ENCODE measurements around the gene KIRREL3. TPM values are rescaled to one million over a fixed set of nuclear protein-coding genes. Genes with fewer than 3 reads are reported as not detected.

The KIRREL3 gene
- total and polyA plus RNA-seq, 5 donors: 0.74 to 1.2 (median 1.0) TPM

DNA sequence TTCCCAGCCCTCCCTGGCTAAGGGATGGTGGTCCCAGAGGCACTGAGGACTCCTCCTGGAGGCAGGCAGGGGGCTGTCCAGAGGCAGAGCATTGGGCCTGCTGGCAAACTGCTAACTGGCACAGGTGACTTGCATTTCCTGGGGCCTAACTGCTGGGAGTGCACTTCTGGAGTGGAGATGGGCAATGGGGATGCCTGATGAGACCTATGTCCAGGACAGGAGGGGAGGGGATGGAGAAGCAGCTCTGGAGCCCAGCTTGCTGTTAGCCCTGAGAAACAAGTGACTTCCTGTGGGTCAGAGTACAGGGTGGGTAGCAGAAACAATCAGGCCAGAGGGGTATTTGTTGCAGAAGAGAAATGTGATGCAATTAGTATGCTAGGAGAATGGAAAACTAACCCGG, 391.9 kb downstream of the KIRREL3 start:
- DNase-seq: no peak
- Histone ChIP-seq H3K27me3 (ENCODE audit: control insufficient read depth, insufficient read depth) (no peaks in the 10 kb centered on the region), H3K9me3 (ENCODE audit: control insufficient read depth, low read length) (no peaks in the 10 kb centered on the region), H3K4me3 (ENCODE audit: low read length) (no peak overlapping the region), H3K27ac (ENCODE audit: low read length) (no peak overlapping the region), H3K4me1 (ENCODE audit: control insufficient read depth, insufficient read depth, low read length) (no peaks in the 10 kb centered on the region)
- intact Hi-C loops (cut with DNase I): loop anchor here in 2 of 4 donors (5.0 kb wide), 1 partner anchor 384 kb away; no protein-coding TSS in a partner anchor
- ATAC-seq: no peak
- 81% methylated on average over 1 of the region's 1 CpG for WGBS

DNA sequence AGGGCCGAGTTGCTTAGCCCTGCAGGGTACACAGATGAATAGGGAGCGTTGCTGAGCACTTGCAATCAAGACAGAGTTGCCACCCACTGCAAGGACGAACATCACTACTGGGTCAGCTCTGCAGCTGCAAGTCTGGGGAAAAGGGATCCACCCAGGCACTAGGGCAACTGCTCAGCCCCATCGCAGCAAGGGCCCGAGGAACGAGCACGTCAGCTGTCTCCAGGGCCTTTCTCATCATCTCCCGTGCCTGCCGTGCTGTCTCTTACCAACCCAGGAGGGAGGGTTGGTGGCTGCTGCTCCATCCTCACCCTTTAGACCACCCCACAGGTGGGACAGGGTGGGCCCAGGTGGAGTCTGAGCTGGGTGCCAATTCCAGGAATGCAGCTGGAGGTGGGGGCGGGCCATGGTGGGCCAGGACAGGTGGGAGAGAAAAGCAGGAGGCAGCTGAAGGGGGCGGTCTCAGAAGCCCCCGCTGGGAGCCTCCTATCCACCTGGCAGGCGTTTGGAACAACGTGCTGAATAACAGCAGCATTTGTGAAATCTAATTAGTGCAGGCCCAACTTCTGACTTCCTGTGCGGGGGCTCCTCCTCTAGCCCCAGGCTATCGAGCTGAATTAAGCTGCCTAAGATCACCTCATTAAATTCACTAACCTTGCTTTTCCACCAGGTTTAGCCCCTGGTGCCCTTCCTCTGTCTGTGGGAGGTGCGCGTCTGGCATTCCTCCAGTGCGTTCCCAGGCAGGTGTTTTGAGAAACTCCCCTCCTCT, 392.6 kb downstream of the KIRREL3 start:
- Histone ChIP-seq H3K27ac (ENCODE audit: low read length) (no peak overlapping the region), H3K4me1 (ENCODE audit: control insufficient read depth, insufficient read depth, low read length) (no peaks in the 10 kb centered on the region), H3K27me3 (ENCODE audit: control insufficient read depth, insufficient read depth) (no peaks in the 10 kb centered on the region), H3K4me3 (ENCODE audit: low read length) (no peak overlapping the region), H3K9me3 (ENCODE audit: control insufficient read depth, low read length) (no peaks in the 10 kb centered on the region)
- 63% methylated on average over 19 of the region's 19 CpGs for WGBS
- intact Hi-C loops (cut with DNase I): loop anchor here in 2 of 4 donors (5.0 kb wide), 1 partner anchor 384 kb away; no protein-coding TSS in a partner anchor
- ATAC-seq (no peak), DNase-seq (no peak)

DNA sequence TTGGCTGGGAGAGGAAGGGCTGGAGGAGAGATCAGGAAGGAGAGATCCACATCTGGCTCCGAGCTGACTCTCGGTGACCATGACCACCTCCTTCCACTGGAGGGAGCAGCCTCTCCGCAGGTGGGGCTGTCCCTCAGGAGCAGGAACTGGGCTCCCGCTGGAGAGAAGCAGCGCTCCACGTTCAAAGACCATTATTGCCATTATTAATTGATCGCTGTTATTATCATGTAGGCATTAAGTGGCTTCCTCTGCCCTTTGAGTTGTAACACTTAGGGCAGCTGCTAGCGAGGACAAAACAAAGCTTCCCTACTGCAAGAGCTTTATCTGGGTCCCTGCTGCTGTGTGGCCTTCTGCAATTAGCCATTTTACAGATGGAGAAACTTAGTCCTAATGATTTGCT, 393.2 kb downstream of the KIRREL3 start:
- H3K27ac ChIP-seq (ENCODE audit: low read length): no peak overlapping the region
- ATAC-seq (peak; percentile 72 to 80), DNase-seq (peak in 2 of 3 donors; percentile 23 to 75)
- H3K27me3 ChIP-seq (ENCODE audit: control insufficient read depth, insufficient read depth): no peaks in the 10 kb centered on the region
- H3K4me1 ChIP-seq (ENCODE audit: control insufficient read depth, insufficient read depth, low read length): no peaks in the 10 kb centered on the region
- no peak overlapping the region for H3K4me3 ChIP-seq (ENCODE audit: low read length)
- H3K9me3 ChIP-seq (ENCODE audit: control insufficient read depth, low read length): no peaks in the 10 kb centered on the region
- 12% methylated on average over 8 of the region's 8 CpGs for WGBS
- intact Hi-C loops (cut with DNase I): loop anchor here in 2 of 4 donors (5.0 kb wide), 1 partner anchor 385 kb away; no protein-coding TSS in a partner anchor

DNA sequence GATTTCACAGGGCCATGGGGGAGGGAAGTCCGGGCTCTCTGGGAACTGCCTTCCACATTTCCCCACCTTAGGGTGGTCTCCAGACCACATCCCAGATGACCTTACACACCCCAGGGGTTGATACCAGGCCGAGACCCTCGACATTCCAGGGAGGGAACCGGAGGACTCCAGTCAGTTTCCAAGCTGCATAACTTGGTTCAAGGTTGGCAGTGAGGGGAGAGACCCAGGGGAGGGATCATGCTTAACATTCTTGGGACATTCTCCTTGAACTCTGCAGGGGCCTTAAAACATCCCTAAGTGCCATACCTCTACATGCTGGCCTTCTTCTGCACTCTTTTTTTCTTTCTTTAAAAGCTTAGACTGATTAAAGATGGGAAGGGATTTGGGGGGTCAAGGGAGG, 394.1 kb downstream of the KIRREL3 start:
- no peak for DNase-seq
- WGBS: 55% methylated on average over 4 of the region's 4 CpGs
- Histone ChIP-seq H3K9me3 (ENCODE audit: control insufficient read depth, low read length) (no peaks in the 10 kb centered on the region), H3K4me1 (ENCODE audit: control insufficient read depth, insufficient read depth, low read length) (no peaks in the 10 kb centered on the region), H3K27me3 (ENCODE audit: control insufficient read depth, insufficient read depth) (no peaks in the 10 kb centered on the region), H3K4me3 (ENCODE audit: low read length) (no peak overlapping the region), H3K27ac (ENCODE audit: low read length) (no peak overlapping the region)
- intact Hi-C loops (cut with DNase I): loop anchor here in 2 of 4 donors (5.0 kb wide), 1 partner anchor 386 kb away; no protein-coding TSS in a partner anchor
- no peak for ATAC-seq

DNA sequence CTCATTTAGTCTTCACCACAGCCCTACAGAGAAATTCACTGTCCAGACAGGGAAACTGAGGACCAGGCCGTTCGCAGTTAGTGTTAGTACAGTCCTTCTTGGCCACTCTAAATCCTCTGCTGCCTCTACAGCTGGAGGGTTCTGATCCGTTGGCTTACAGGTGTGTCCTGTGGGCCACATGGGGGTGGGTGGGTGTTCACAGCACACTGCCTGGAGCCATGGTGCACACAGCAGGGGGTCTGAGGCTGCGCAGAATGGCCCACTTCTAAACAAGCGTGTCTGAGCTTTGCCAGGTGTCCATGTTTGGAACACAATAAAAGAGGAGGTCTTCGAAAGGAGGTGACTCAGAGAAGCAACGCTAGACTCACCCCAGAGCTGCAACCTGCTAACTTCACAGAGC, 396.1 kb downstream of the KIRREL3 start:
- Histone ChIP-seq H3K4me1 (ENCODE audit: control insufficient read depth, insufficient read depth, low read length) (no peaks in the 10 kb centered on the region), H3K27me3 (ENCODE audit: control insufficient read depth, insufficient read depth) (no peaks in the 10 kb centered on the region), H3K9me3 (ENCODE audit: control insufficient read depth, low read length) (no peaks in the 10 kb centered on the region), H3K27ac (ENCODE audit: low read length) (no peak overlapping the region), H3K4me3 (ENCODE audit: low read length) (no peak overlapping the region)
- intact Hi-C loops (cut with DNase I): no loop called here
- no peak for DNase-seq
- WGBS: 91% methylated on average over 7 of the region's 7 CpGs
- ATAC-seq: no peak

DNA sequence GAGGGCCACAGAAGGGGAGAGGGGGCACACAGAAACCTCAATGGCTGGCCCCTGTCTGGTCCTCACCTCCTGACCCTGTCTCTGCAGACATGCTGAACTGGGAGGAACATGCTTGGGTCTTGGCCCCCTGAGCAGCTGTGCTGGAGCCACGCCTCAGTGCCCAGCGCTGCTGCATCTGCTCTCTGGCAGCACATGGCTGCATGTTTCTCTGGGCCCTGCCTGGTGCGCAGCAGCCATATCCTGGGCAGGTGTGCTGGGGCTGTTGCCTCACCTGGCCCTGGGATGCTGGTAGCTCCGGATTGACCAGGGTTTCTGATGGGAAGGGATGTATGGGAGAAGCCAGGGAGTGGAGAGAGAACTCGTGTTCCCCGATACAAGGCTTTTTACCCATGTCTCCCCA, 397.1 kb downstream of the KIRREL3 start:
- Histone ChIP-seq H3K9me3 (ENCODE audit: control insufficient read depth, low read length) (peaks cover 1% of the 10 kb centered on the region), H3K27me3 (ENCODE audit: control insufficient read depth, insufficient read depth) (no peaks in the 10 kb centered on the region), H3K4me3 (ENCODE audit: low read length) (no peak overlapping the region), H3K27ac (ENCODE audit: low read length) (no peak overlapping the region), H3K4me1 (ENCODE audit: control insufficient read depth, insufficient read depth, low read length) (no peaks in the 10 kb centered on the region)
- DNase-seq: no peak
- WGBS: 75% methylated on average over 6 of the region's 6 CpGs
- no peak for ATAC-seq
- intact Hi-C loops (cut with DNase I): no loop called here

DNA sequence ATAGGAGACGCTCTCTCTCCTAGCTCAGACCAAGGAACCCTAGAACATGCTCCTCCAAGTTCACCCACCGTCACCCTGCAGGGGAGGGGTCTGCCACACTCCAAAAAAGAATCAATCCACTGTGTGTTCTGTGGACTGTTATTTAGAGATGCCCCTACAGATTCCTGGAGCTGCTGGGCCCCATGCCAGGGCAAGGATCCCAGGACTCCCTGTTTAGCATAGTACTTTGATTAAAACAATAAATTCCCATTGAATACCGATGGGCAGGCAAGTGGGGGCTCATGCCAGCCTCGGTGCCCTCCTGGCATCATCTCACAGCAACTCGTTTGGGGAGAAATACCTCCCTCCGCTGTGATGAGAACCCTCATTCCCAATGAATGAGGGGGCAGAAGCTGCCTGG, 397.6 kb downstream of the KIRREL3 start:
- peaks cover 2% of the 10 kb centered on the region for H3K9me3 ChIP-seq (ENCODE audit: control insufficient read depth, low read length)
- intact Hi-C loops (cut with DNase I): no loop called here
- no peak for ATAC-seq
- H3K27ac ChIP-seq (ENCODE audit: low read length): no peak overlapping the region
- DNase-seq: no peak
- no peak overlapping the region for H3K4me3 ChIP-seq (ENCODE audit: low read length)
- WGBS: 69% methylated on average over 6 of the region's 6 CpGs
- no peaks in the 10 kb centered on the region for H3K4me1 ChIP-seq (ENCODE audit: control insufficient read depth, insufficient read depth, low read length)
- H3K27me3 ChIP-seq (ENCODE audit: control insufficient read depth, insufficient read depth): no peaks in the 10 kb centered on the region

DNA sequence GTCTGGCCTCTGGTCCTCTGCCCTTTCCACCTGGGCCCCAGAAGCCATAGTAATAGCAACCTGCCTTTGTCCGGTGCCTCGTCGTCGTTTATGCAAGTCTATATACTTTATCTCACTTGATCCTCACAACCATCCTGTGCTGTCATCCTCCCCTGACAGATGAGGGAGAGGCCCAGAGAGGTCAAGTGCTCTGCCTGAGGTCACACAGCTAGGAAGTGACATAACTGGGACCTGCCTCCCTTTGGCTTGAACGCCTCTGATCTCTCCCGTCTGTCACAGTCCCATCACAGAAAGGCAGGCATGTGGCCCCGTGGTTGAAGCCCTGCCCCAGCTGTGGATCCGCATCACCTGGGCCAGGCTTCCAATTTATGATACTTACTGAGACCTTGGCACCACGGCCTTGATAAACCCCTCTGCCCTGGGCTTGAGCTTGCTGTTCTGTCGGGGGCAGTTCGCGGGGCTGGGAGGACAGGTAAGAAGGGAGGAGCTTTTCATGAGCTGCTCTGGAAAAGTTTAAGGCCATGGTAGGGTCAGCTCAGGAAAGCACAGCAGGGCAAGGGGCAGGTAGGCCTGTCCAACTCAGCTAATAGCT, 398.1 kb downstream of the KIRREL3 start:
- H3K9me3 ChIP-seq (ENCODE audit: control insufficient read depth, low read length): peaks cover 2% of the 10 kb centered on the region
- ATAC-seq (no peak), DNase-seq (no peak)
- H3K4me3 ChIP-seq (ENCODE audit: low read length): no peak overlapping the region
- intact Hi-C loops (cut with DNase I): no loop called here
- WGBS: 78% methylated on average over 12 of the region's 12 CpGs
- no peaks in the 10 kb centered on the region for H3K27me3 ChIP-seq (ENCODE audit: control insufficient read depth, insufficient read depth)
- no peaks in the 10 kb centered on the region for H3K4me1 ChIP-seq (ENCODE audit: control insufficient read depth, insufficient read depth, low read length)
- no peak overlapping the region for H3K27ac ChIP-seq (ENCODE audit: low read length)

DNA sequence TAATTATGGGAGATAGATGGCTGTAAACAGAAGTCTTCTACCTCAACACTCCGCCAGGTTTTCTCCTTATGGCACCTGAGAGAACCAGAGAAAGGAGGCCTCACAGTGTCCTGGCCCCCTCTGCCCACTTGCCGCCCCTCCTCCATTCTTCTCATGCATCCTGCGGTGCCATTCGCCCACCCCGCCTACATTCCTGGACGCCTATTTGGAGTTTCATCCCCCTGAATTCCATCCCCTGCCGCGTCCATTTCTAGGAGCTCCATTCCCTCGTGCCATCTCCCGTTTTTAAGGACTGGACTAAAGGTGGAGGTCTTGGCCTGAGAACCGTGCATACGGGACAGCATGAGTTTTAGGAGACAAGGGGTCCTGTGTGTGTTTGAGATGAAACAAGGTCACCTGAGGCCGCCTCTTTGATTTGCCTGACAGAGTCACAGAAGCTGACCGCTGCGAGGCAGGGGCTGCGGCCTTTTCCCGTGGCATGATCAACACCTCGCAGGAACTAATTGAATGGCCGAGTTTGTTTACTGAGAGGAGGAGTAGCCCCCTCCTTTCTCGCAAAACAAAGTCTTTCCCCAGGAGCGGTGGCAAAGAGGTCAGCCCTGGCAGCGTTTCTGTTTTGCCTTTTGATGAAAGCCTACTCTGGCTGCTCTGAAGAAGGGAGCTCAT, 398.9 kb downstream of the KIRREL3 start:
- no peak overlapping the region for H3K27ac ChIP-seq (ENCODE audit: low read length)
- H3K4me3 ChIP-seq (ENCODE audit: low read length): no peak overlapping the region
- no peaks in the 10 kb centered on the region for H3K4me1 ChIP-seq (ENCODE audit: control insufficient read depth, insufficient read depth, low read length)
- no peak for DNase-seq
- H3K9me3 ChIP-seq (ENCODE audit: control insufficient read depth, low read length): peaks cover 2% of the 10 kb centered on the region
- intact Hi-C loops (cut with DNase I): no loop called here
- WGBS: 68% methylated on average over 22 of the region's 22 CpGs
- no peak for ATAC-seq
- no peaks in the 10 kb centered on the region for H3K27me3 ChIP-seq (ENCODE audit: control insufficient read depth, insufficient read depth)

DNA sequence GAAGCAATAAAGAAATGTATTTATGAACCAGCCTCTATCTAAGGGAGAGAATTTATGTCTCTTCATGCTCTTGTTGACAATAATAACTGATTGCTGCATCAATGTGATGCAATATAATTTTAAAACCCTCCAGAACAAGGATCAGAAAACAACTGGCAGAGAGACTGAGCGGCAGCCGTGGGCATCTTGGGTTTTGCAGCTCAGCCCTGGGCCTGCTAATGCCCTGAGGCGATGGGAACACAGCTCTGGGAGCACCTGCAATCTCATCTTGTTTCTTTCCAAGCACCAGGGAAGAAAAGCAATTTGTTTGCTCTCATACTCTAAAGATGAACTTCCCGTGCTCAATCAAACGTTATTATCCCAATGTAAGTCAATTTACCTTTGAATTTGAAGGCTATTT, 399.4 kb downstream of the KIRREL3 start:
- 76% methylated on average over 5 of the region's 5 CpGs for WGBS

DNA sequence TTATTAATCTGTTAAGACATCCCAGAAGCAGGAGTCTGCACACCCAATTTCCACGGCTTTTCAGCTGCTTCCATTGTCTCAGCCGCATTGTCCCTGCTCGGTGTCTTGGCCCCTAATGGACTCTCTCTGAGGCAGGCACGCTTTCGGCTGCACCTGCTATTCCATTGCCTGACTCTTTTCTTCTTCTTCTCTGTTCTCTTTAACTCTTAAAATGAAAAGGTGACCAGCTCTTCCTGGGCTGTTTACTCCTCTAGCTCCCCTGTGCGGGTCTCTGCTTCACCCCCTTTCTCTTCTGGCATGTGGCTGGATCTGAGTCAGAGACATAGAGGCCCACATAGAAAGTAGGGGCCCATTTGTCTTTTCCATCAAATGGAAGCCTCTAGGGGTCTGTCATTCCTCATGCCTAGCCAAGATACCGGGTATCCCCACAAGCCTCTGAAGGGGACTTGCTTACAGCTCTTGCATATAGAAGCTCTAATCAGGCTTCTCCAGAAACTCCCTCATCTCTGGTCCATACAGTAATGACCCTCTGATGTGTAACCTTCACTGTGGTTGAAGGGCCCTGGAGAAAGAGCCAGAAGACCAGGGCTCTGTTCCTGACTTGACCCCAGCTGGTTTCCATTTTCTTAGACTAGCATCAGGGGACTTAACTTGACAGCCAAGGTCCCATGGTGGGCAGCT, 401.2 kb downstream of the KIRREL3 start:
- Histone ChIP-seq H3K27ac (ENCODE audit: low read length) (no peak overlapping the region), H3K4me3 (ENCODE audit: low read length) (no peak overlapping the region), H3K4me1 (ENCODE audit: control insufficient read depth, insufficient read depth, low read length) (no peaks in the 10 kb centered on the region), H3K27me3 (ENCODE audit: control insufficient read depth, insufficient read depth) (no peaks in the 10 kb centered on the region), H3K9me3 (ENCODE audit: control insufficient read depth, low read length) (peaks cover 2% of the 10 kb centered on the region)
- intact Hi-C loops (cut with DNase I): no loop called here
- DNase-seq (no peak), ATAC-seq (no peak)
- 88% methylated on average over 7 of the region's 7 CpGs for WGBS

More for the DNA sequence above, 399.4 kb downstream of the KIRREL3 start:
- intact Hi-C loops (cut with DNase I): no loop called here
- no peak for ATAC-seq
- DNase-seq: no peak
- no peaks in the 10 kb centered on the region for H3K27me3 ChIP-seq (ENCODE audit: control insufficient read depth, insufficient read depth)
- peaks cover 2% of the 10 kb centered on the region for H3K9me3 ChIP-seq (ENCODE audit: control insufficient read depth, low read length)
- H3K4me3 ChIP-seq (ENCODE audit: low read length): no peak overlapping the region
- H3K4me1 ChIP-seq (ENCODE audit: control insufficient read depth, insufficient read depth, low read length): no peaks in the 10 kb centered on the region
- H3K27ac ChIP-seq (ENCODE audit: low read length): no peak overlapping the region

Data from right cardiac atrium (tissue), 5 donors.